ENCODE measurements around the gene C9orf152.
"Not testable (repeated sequence)": the region's sequence is repeated elsewhere in the genome, so short reads cannot be mapped to it uniquely, and the experiment has no call there.

C9orf152 gene

DNA sequence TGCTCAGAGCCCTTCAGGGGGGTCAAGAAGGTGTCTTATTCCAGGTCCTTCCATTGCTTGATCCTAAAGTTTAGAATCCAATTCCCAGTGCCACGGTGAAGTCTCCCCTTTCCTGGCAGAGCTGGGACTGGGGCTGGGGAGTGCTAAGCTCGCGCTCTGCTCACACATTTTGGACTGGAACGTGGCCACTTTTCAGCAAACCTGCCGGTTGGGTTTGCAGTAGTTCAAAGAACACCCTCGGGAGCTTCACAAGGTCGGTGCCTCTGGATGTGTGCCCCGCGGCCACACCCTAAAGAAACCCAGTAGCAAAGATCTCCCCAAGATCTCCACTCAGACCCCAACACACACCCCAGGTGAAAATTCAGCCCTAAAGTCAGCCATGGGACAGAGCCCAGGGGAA lies at the start of gene C9orf152:
Gene C9orf152, minus strand, starts transcription at position 129 of the 400 bp plus-strand sequence. CDS start 580 bp downstream, outside the sequence.
- Histone ChIP-seq H3K27me3 (ENCODE audit: insufficient read depth, low read length) (peaks cover 32% of the 10 kb centered on the region), H3K36me3 (ENCODE audit: insufficient read depth, low read length) (no peaks in the 10 kb centered on the region), H3K4me3 (ENCODE audit: low read depth, low read length) (no peak within 1 kb of the TSS), H2AFZ (ENCODE audit: low read length, unreplicated experiment) (no peak within 1 kb of the TSS), H3K79me2 (ENCODE audit: control insufficient read depth, insufficient read depth, low read length, unreplicated experiment) (no peaks in the 10 kb centered on the region), H3K27ac (ENCODE audit: low read depth, low read length) (no peak within 1 kb of the TSS), H3K4me1 (ENCODE audit: control insufficient read depth, insufficient read depth, low read length, unreplicated experiment) (no peaks in the 10 kb centered on the region)

GRCh38 chr9:110257097-110257841 lies 49.3 kb upstream of the C9orf152 start:
- Histone ChIP-seq H3K79me2 (ENCODE audit: control insufficient read depth, insufficient read depth, low read length, unreplicated experiment) (peaks cover 48% of the 10 kb centered on the region), H3K27ac (ENCODE audit: low read depth, low read length) (peak overlapping the region; percentile 92)

DNA sequence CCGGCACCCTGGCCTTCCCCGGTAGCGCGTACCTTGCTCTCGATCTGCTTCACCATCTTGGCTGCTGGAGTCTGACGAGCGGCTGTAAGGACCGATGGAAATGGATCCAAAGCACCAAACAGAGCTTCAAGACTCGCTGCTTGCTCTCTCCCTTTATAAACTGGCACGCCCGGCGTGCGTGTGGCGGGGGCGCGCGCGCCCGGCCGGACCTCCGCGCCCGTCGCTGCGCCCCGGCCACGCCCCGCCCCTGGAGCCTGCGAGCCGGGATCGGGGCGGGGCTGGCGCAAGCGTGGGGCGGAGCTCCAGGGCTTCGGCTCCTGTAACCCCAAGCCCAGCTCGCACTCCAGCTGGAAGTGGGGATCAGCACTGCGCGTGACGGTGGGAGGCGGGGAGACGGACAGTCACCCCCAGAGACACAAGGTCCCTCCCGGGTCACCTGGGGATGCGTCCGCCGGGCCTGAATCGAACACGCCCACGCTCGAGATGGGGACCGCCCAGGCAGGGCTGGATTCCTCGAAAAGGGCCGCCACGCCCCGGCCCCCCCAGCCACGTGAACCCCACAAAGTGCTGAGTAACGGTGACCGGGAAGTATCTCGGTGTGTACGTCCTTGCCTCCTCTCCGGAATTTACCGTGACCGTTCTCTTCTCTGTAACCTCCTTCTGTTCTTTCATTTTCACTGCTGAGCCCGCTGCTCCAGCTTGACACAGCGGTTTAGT lies 48.6 kb upstream of the C9orf152 start, which contains the start of gene TXN:
Gene TXN, minus strand, starts transcription at position 128 of the 717 bp plus-strand sequence. Its CDS starts 72 bp downstream, at position 56.
- Histone ChIP-seq H3K36me3 (ENCODE audit: insufficient read depth, low read length) (no peaks in the 10 kb centered on the region), H3K4me1 (ENCODE audit: control insufficient read depth, insufficient read depth, low read length, unreplicated experiment) (peaks cover 44% of the 10 kb centered on the region), H3K27ac (ENCODE audit: low read depth, low read length) (peak within 1 kb of the TSS; percentile 92), H2AFZ (ENCODE audit: low read length, unreplicated experiment) (peak within 1 kb of the TSS; percentile 16), H3K79me2 (ENCODE audit: control insufficient read depth, insufficient read depth, low read length, unreplicated experiment) (peaks cover 55% of the 10 kb centered on the region), H3K4me3 (ENCODE audit: low read depth, low read length) (peak within 1 kb of the TSS; percentile 94), H3K27me3 (ENCODE audit: insufficient read depth, low read length) (no peaks in the 10 kb centered on the region)

More at GRCh38 chr9:110257097-110257841, 49.3 kb upstream of the C9orf152 start:
- peak overlapping the region; percentile 16 for H2AFZ ChIP-seq (ENCODE audit: low read length, unreplicated experiment)
- no peaks in the 10 kb centered on the region for H3K36me3 ChIP-seq (ENCODE audit: insufficient read depth, low read length)
- H3K4me3 ChIP-seq (ENCODE audit: low read depth, low read length), result peak overlapping the region; percentile 94
- H3K27me3 ChIP-seq (ENCODE audit: insufficient read depth, low read length), result no peaks in the 10 kb centered on the region
- H3K4me1 ChIP-seq (ENCODE audit: control insufficient read depth, insufficient read depth, low read length, unreplicated experiment), result peaks cover 38% of the 10 kb centered on the region

DNA sequence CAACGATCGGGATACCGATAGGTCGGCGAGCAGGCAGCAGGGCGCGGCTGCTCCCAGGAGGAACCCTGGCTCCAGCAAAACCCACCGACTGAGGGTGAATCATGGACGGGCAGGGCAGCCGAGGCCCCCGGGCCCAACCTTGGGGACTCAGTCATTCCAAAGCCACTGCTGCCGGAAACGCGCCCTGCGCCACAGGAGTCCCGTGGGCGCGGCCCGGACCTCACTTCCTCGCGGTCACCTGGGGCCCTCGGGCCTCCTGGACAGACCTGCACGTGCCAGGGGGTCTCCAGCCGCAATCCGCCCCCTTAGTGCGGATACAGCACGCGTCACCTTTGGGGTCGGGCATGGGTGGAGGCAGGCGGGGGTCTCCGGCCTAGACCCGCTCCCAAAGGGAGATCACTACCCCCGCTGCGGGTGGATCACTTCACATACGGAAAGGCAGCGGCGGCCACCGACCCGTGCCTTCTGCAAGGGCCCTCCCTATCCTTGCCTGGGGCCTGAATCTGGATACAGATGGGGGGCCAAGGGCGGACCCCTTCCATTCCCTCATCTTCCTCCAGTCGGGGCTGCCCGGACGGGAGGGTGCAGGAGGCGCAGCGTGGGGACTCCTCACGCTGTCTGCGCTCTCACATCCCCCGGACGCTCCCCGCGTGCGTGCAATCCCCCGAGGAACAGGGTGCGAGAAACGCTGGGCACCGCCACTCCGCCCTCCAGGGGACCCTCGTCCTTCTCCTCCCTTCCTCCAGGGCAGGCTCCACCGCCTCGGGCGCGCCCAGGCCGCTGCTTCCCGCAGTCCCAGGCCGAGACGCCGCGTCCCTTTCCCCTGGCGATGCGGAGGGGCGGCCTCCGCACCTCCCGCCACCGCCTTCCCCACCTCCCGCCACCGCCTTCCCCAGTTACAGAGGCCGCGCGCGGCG lies 47.8 kb upstream of the C9orf152 start:
- peak overlapping the region; percentile 92 for H3K27ac ChIP-seq (ENCODE audit: low read depth, low read length)
- peaks cover 5% of the 10 kb centered on the region for H3K36me3 ChIP-seq (ENCODE audit: insufficient read depth, low read length)
- H3K4me3 ChIP-seq (ENCODE audit: low read depth, low read length), result peak overlapping the region; percentile 94
- no peak overlapping the region for H2AFZ ChIP-seq (ENCODE audit: low read length, unreplicated experiment)
- no peaks in the 10 kb centered on the region for H3K27me3 ChIP-seq (ENCODE audit: insufficient read depth, low read length)
- H3K79me2 ChIP-seq (ENCODE audit: control insufficient read depth, insufficient read depth, low read length, unreplicated experiment), result peaks cover 63% of the 10 kb centered on the region
- H3K4me1 ChIP-seq (ENCODE audit: control insufficient read depth, insufficient read depth, low read length, unreplicated experiment), result peaks cover 45% of the 10 kb centered on the region

- Histone ChIP-seq H3K27me3 (ENCODE audit: insufficient read depth, low read length) (no peaks in the 10 kb centered on the region), H2AFZ (ENCODE audit: low read length, unreplicated experiment) (no peak overlapping the region), H3K36me3 (ENCODE audit: insufficient read depth, low read length) (peaks cover 12% of the 10 kb centered on the region), H3K4me1 (ENCODE audit: control insufficient read depth, insufficient read depth, low read length, unreplicated experiment) (peaks cover 51% of the 10 kb centered on the region), H3K79me2 (ENCODE audit: control insufficient read depth, insufficient read depth, low read length, unreplicated experiment) (peaks cover 70% of the 10 kb centered on the region), H3K4me3 (ENCODE audit: low read depth, low read length) (peak overlapping the region; percentile 94), H3K27ac (ENCODE audit: low read depth, low read length) (peak overlapping the region; percentile 92)
Measured at GRCh38 chr9:110255034-110255462, 47.1 kb upstream of the C9orf152 start.

DNA sequence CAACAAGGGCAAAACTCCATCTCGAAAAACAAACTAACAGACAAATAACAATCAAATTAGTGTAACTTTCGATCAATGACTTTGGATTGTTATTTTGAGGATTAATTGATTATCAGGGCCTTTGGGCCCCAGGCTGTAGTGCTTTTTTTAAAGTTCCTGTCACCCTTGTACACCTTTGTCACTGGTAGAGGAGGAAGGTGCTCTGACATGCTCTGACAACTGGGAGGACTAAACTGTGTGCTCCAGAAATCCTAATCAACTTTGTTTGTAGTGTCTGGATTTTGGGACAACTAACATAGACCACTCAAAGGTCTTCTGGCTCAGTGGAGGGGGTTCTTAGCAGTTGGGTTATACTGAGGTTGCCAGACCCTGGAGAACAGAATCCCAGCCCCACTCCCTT lies 46.5 kb upstream of the C9orf152 start:
- Histone ChIP-seq H3K4me1 (ENCODE audit: control insufficient read depth, insufficient read depth, low read length, unreplicated experiment) (peaks cover 54% of the 10 kb centered on the region), H3K27ac (ENCODE audit: low read depth, low read length) (peak overlapping the region; percentile 92), H3K36me3 (ENCODE audit: insufficient read depth, low read length) (peaks cover 17% of the 10 kb centered on the region), H3K27me3 (ENCODE audit: insufficient read depth, low read length) (no peaks in the 10 kb centered on the region), H3K4me3 (ENCODE audit: low read depth, low read length) (peak overlapping the region; percentile 94), H3K79me2 (ENCODE audit: control insufficient read depth, insufficient read depth, low read length, unreplicated experiment) (peaks cover 76% of the 10 kb centered on the region), H2AFZ (ENCODE audit: low read length, unreplicated experiment) (no peak overlapping the region)

GRCh38 chr9:110252509-110253139 lies 44.7 kb upstream of the C9orf152 start:
- peaks cover 77% of the 10 kb centered on the region for H3K79me2 ChIP-seq (ENCODE audit: control insufficient read depth, insufficient read depth, low read length, unreplicated experiment)
- H3K4me1 ChIP-seq (ENCODE audit: control insufficient read depth, insufficient read depth, low read length, unreplicated experiment), result peaks cover 43% of the 10 kb centered on the region
- H3K36me3 ChIP-seq (ENCODE audit: insufficient read depth, low read length), result peaks cover 29% of the 10 kb centered on the region
- H3K4me3 ChIP-seq (ENCODE audit: low read depth, low read length), result peak overlapping the region; percentile 94
- H3K27ac ChIP-seq (ENCODE audit: low read depth, low read length), result peak overlapping the region; percentile 92
- no peaks in the 10 kb centered on the region for H3K27me3 ChIP-seq (ENCODE audit: insufficient read depth, low read length)
- H2AFZ ChIP-seq (ENCODE audit: low read length, unreplicated experiment), result no peak overlapping the region

- not testable (repeated sequence) for H2AFZ ChIP-seq (ENCODE audit: low read length, unreplicated experiment); H3K27me3 ChIP-seq (ENCODE audit: insufficient read depth, low read length); H3K4me3 ChIP-seq (ENCODE audit: low read depth, low read length)
- H3K79me2 ChIP-seq (ENCODE audit: control insufficient read depth, insufficient read depth, low read length, unreplicated experiment), result peaks cover 85% of the 10 kb centered on the region
- peaks cover 37% of the 10 kb centered on the region for H3K4me1 ChIP-seq (ENCODE audit: control insufficient read depth, insufficient read depth, low read length, unreplicated experiment)
- peak overlapping the region; percentile 65; the same call in 1 of the 2 replicates for H3K27ac ChIP-seq (ENCODE audit: low read depth, low read length)
- H3K36me3 ChIP-seq (ENCODE audit: insufficient read depth, low read length), result peaks cover 34% of the 10 kb centered on the region
Measured at GRCh38 chr9:110251770-110252169, 43.8 kb upstream of the C9orf152 start.

GRCh38 chr9:110251212-110251611 lies 43.3 kb upstream of the C9orf152 start:
- peaks cover 90% of the 10 kb centered on the region for H3K79me2 ChIP-seq (ENCODE audit: control insufficient read depth, insufficient read depth, low read length, unreplicated experiment)
- H3K27me3 ChIP-seq (ENCODE audit: insufficient read depth, low read length), result no peaks in the 10 kb centered on the region
- no peak overlapping the region for H3K27ac ChIP-seq (ENCODE audit: low read depth, low read length)
- no peak overlapping the region for H2AFZ ChIP-seq (ENCODE audit: low read length, unreplicated experiment)
- peaks cover 37% of the 10 kb centered on the region for H3K4me1 ChIP-seq (ENCODE audit: control insufficient read depth, insufficient read depth, low read length, unreplicated experiment)
- no peak overlapping the region for H3K4me3 ChIP-seq (ENCODE audit: low read depth, low read length)
- peaks cover 40% of the 10 kb centered on the region for H3K36me3 ChIP-seq (ENCODE audit: insufficient read depth, low read length)

GRCh38 chr9:110249603-110250002 lies 41.6 kb upstream of the C9orf152 start:
- no peak overlapping the region for H2AFZ ChIP-seq (ENCODE audit: low read length, unreplicated experiment)
- peaks cover 36% of the 10 kb centered on the region for H3K4me1 ChIP-seq (ENCODE audit: control insufficient read depth, insufficient read depth, low read length, unreplicated experiment)
- H3K27ac ChIP-seq (ENCODE audit: low read depth, low read length), result no peak overlapping the region
- no peak overlapping the region for H3K4me3 ChIP-seq (ENCODE audit: low read depth, low read length)
- H3K36me3 ChIP-seq (ENCODE audit: insufficient read depth, low read length), result peaks cover 53% of the 10 kb centered on the region
- H3K79me2 ChIP-seq (ENCODE audit: control insufficient read depth, insufficient read depth, low read length, unreplicated experiment), result peaks cover 80% of the 10 kb centered on the region
- H3K27me3 ChIP-seq (ENCODE audit: insufficient read depth, low read length), result no peaks in the 10 kb centered on the region

All from ACC112 (cell line).